Transverse colon (tissue), 4 donors: ENCODE data around the gene GSDME. TPM values are rescaled to one million over a fixed set of nuclear protein-coding genes. Genes with fewer than 3 reads are reported as not detected.

Experiments
- DNase-seq: peaks from one replicate; pipeline ENCODE4 v3.0.0-alpha.2; 2019
- H3K27ac ChIP-seq, 4 donors: fragments of 200-600 bp; sonication (generic); 2 replicates each; pipeline ENCODE4 v1.5.1; 2016 to 2018; ENCODE audit warnings: inconsistent platforms in 4 of 4
- H3K27me3 ChIP-seq: fragments of 200-600 bp; sonication (generic); 2 replicates; pipeline ENCODE4 v1.5.1; 2017; ENCODE audit warnings: inconsistent platforms
- H3K36me3 ChIP-seq, 4 donors: fragments of 200-600 bp; sonication (generic); 2 replicates each; pipeline ENCODE4 v1.5.1; 2017 to 2019; ENCODE audit warnings: inconsistent platforms in 4 of 4
- H3K4me1 ChIP-seq, 4 donors: fragments of 200-600 bp; sonication (generic); 2 replicates each; pipeline ENCODE4 v1.5.1; 2017 to 2020; ENCODE audit warnings: inconsistent platforms in 4 of 4
- H3K4me3 ChIP-seq, 4 donors: fragments of 200-600 bp; sonication (generic); 1 replicate in 1 of 4; 2 replicates in 3 of 4; pipeline versions ENCODE4 v1.5.1 to v1.6.1; 2017 to 2019; ENCODE audit warnings: inconsistent platforms in 4 of 4
- H3K9me3 ChIP-seq, 2 donors: fragments of 200-600 bp; sonication (generic); 2 replicates each; pipeline ENCODE4 v1.5.1; 2017 to 2019; ENCODE audit warnings: inconsistent platforms in 2 of 2
- CTCF ChIP-seq, 5 experiments: fragments of 200-600 bp in 3 of 5; fragments of 450-650 bp in 2 of 5; sonication (generic) in 3 of 5; IDR thresholded peaks; 1 replicate in 2 of 5; 2 replicates in 3 of 5; pipeline ENCODE4 v1.5.1; 2016 to 2017; ENCODE audit warnings: antibody characterized with exemption in 5 of 5, inconsistent platforms in 3 of 5, mild to moderate bottlenecking in 2 of 5, moderate library complexity in 1 of 5
- EP300 ChIP-seq: sonication (generic); formaldehyde crosslinking; IDR thresholded peaks from one replicate; pipeline ENCODE4 v1.6.1; 2017; ENCODE audit warnings: antibody characterized with exemption, low read depth
- POLR2A ChIP-seq: fragments of 450-650 bp; IDR thresholded peaks from one replicate; pipeline ENCODE4 v1.6.1; 2016; ENCODE audit warnings: antibody characterized with exemption, mild to moderate bottlenecking, moderate library complexity
- POLR2AphosphoS5 ChIP-seq, 3 donors: sonication (generic); formaldehyde crosslinking; IDR thresholded peaks; one replicate each; pipeline ENCODE4 v1.6.1; 2016; ENCODE audit warnings: antibody characterized with exemption in 3 of 3
- WGBS, 2 donors: methylation state at CpG; one replicate each; pipeline ENCODE4 v1.1.5; 2018; ENCODE audit warnings: low coverage in 1 of 2; 5-methylcytosine and 5-hydroxymethylcytosine counted together
- in situ Hi-C, 4 donors: fragments of 200-750 bp; cut with MboI; loops; one replicate each; pipeline versions ENCODE4 v1.15.0 to v1.15.1; 2017; ENCODE audit warnings: low sequenced_read_pairs in 3 of 4, low pct_ligation_motif_present in 1 of 4, low pct_unique_long_range_greater_than_20kb in 1 of 4
- intact Hi-C: fragments of 100-400 bp; cut with DNase I; formaldehyde crosslinking; loops from one replicate; pipeline ENCODE4 v1.15.1; 2023; ENCODE audit warnings: low total_unique reads
- total RNA-seq, 4 donors: library from RNA; depleted of rRNA; stranded (reverse); fragments of >200 nt; gene quantifications; one replicate each; pipeline ENCODE4 v1.1.0, GENCODE V29; 2016

Gene GSDME
- total RNA-seq, 4 donors from 2014 or later, result 2.2 to 5.2 TPM; not detected in 2

- H3K4me1 ChIP-seq, result peaks cover 0 to 4% (median 3%) of the 10 kb centered on the region in 4 donors
- no peak overlapping the region for H3K4me3 ChIP-seq
- DNase-seq, result no peak
- H3K27me3 ChIP-seq, result peaks cover 46% of the 10 kb centered on the region
- TF ChIP-seq EP300, result no peak
- no peak for TF ChIP-seq POLR2A
- TF ChIP-seq POLR2AphosphoS5 (IDR thresholded peaks at IDR 0.05), result no peak
- TF ChIP-seq CTCF (IDR thresholded peaks at IDR 0.05), result no peak
- no peaks in the 10 kb centered on the region for H3K9me3 ChIP-seq
- H3K27ac ChIP-seq, result no peak overlapping the region
- in situ Hi-C loops (no loop called here), intact Hi-C loops (no loop called here)
- H3K36me3 ChIP-seq, result no peaks in the 10 kb centered on the region
- WGBS, 2 donors, result 67 to 76% methylated on average over 4 to 7 of the region's 7 CpGs
These were observed 5.5 kb upstream of the GSDME start for GRCh38 chr7:24762771-24763170.

- no peak for DNase-seq
These were observed 3.7 kb upstream of the GSDME start for GRCh38 chr7:24760968-24761367.

GRCh38 chr7:24756545-24757352 is 515 bp downstream of the GSDME start:
- in situ Hi-C loops, result no loop called here

More at GRCh38 chr7:24760968-24761367, 3.7 kb upstream of the GSDME start:
- 61 to 83% methylated on average over 1 of the region's 1 CpG for WGBS, 2 donors
- Histone ChIP-seq H3K27me3 (peaks cover 63% of the 10 kb centered on the region), H3K36me3 (no peaks in the 10 kb centered on the region), H3K27ac (no peak overlapping the region), H3K4me1 (peaks cover 0 to 14% (median 10%) of the 10 kb centered on the region in 4 donors), H3K4me3 (no peak overlapping the region), H3K9me3 (no peaks in the 10 kb centered on the region)
- no peak for TF ChIP-seq EP300
- TF ChIP-seq CTCF (IDR thresholded peaks at IDR 0.05), result no peak
- no peak for TF ChIP-seq POLR2AphosphoS5 (IDR thresholded peaks at IDR 0.05)
- TF ChIP-seq POLR2A, result no peak
- in situ Hi-C loops (no loop called here), intact Hi-C loops (no loop called here)

More at GRCh38 chr7:24756545-24757352, 515 bp downstream of the GSDME start:
- Histone ChIP-seq H3K4me3 (peak overlapping the region; percentile 51 to 66 (median 58)), H3K27me3 (peaks cover 59% of the 10 kb centered on the region), H3K9me3 (no peaks in the 10 kb centered on the region), H3K4me1 (peaks cover 0 to 14% (median 10%) of the 10 kb centered on the region in 4 donors), H3K36me3 (no peaks in the 10 kb centered on the region), H3K27ac (peak overlapping the region; percentile 66 to 82 (median 74))
- intact Hi-C loops, result no loop called here
- 0 to 11% methylated on average over 4 to 48 of the region's 54 CpGs for WGBS, 2 donors
- peak; percentile 28 for DNase-seq
- TF ChIP-seq CTCF (IDR thresholded peaks at IDR 0.05), result no peak
- TF ChIP-seq EP300, result no peak
- no peak for TF ChIP-seq POLR2AphosphoS5 (IDR thresholded peaks at IDR 0.05)
- no peak for TF ChIP-seq POLR2A
